Head of caudate nucleus (tissue), 42 donors: ENCODE results near the gene NCOA1.
"Not testable (repeated sequence)": the region's sequence is repeated elsewhere in the genome, so short reads cannot be mapped to it uniquely, and the experiment has no call there.

Experiments used
- DNase-seq, 42 donors: peaks; one replicate each; pipeline versions ENCODE4 v3.0.0 to v3.0.0-alpha.2; 2020 to 2021; ENCODE audit warnings: mixed read lengths in 7 of 42
- intact Hi-C: fragments of 100-400 bp; cut with DNase I; formaldehyde crosslinking; loops from one replicate; pipeline ENCODE4 v1.15.0; 2022

Gene NCOA1

DNA sequence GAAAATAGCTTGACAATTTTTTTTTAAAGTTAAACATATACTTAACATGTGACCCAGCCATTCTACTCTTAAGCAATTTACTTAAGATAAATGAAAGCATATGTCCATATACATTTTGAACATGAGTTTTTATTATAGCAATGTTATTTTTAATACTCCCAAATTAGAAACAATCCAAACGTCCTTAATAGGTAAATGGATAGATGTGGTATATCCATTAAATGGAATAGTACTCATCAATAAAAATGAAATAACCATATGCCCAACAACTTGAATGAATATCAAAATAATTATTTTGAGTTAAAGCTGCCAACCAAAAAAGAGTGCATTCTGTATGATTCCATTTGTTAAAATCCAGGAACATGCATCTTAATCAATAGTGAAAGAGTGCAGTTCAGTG is 29.1 kb downstream of the NCOA1 start:
- intact Hi-C loops = no loop called here
- DNase-seq = no peak

DNA sequence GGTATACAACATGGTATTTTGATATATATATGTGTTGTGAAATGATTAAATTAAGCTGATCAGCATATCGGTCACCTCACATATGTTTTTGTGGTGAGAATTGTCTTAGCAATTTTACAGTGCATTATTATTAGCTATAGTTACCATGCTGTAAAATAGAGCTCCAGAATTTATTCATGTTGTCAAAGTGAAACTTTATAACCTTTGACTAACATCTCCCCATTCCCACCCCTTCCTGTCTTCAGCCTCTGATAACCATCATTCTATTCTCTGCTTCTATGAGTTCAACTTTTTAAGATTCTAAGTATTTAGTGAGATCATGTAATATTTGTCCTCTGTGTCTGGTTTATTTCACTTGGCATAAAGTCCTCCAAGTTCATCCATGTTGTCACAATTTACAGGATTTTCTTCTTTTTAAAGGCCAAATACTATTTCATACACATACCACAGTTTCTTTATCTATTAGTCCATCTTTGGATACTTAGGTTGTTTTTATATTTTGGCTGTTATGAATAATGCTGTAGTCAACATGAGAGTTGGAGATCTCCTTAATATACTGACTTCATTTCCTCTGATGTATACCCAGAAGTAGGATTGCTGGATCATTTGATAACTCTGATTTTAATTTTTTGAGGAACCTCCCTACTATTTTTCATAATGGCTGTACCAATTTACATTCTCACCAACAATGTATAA is 30.3 kb downstream of the NCOA1 start:
- intact Hi-C loops = no loop called here
- DNase-seq = no peak

- intact Hi-C loops = no loop called here
- DNase-seq = no peak
Measured at GRCh38 chr2:24521975-24522639, 31.1 kb downstream of the NCOA1 start.

GRCh38 chr2:24527536-24527935 is 36.5 kb downstream of the NCOA1 start:
- no peak for DNase-seq
- intact Hi-C loops = no loop called here

- DNase-seq = no peak
- intact Hi-C loops = no loop called here
Measured at GRCh38 chr2:24530796-24531195, 39.7 kb downstream of the NCOA1 start.

GRCh38 chr2:24531610-24532009 is 40.6 kb downstream of the NCOA1 start:
- intact Hi-C loops, DNase-seq: not testable (repeated sequence)

- intact Hi-C loops, DNase-seq: not testable (repeated sequence)
Measured at GRCh38 chr2:24532057-24532456, 41.0 kb downstream of the NCOA1 start.

- DNase-seq, intact Hi-C loops: not testable (repeated sequence)
Measured at GRCh38 chr2:24533574-24533973, 42.5 kb downstream of the NCOA1 start.

- DNase-seq = no peak
- intact Hi-C loops = no loop called here
Measured at GRCh38 chr2:24538720-24539119, 47.7 kb downstream of the NCOA1 start.

DNA sequence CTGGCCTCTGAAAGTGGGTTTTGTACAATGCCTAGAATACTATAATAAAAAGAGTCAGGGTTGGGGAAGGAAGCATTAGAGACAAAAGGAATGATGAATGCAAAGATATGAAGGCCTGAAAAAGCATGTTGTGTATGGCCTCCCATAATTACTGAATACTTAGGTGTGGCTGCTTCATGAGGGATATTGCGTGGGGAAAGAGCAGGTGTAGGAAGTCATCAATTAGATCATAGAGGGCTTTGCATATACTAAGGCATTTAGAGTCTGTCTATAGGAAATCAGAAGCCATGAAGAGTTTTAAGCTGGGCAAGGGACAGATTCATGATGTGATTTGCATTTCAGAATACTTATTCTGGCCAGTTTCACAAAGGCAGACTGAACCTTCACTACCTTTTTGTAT is 48.2 kb downstream of the NCOA1 start:
- intact Hi-C loops = no loop called here
- DNase-seq = no peak

DNA sequence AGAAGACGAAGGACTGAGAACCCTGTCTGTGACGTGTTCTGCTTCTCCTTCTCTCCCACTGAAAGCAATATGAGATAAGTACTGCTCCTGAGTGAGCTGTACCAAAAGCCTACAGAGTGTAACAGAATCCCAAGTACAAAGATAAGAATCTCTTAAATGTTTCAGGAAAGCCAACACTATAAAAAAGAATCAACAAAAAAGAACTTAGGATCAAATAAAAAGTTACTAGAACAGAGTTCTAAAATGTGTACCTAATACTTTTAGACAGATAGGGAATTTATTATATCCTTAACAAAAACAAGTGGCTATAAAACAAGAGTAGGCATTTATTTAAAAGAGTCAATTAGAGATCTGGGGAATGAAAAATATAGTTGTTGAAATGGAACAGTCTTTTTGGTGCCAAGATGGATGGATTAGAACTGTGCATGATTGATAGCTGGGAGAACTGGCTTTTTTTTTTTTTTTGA is 49.0 kb downstream of the NCOA1 start:
- intact Hi-C loops = no loop called here
- no peak for DNase-seq

DNA sequence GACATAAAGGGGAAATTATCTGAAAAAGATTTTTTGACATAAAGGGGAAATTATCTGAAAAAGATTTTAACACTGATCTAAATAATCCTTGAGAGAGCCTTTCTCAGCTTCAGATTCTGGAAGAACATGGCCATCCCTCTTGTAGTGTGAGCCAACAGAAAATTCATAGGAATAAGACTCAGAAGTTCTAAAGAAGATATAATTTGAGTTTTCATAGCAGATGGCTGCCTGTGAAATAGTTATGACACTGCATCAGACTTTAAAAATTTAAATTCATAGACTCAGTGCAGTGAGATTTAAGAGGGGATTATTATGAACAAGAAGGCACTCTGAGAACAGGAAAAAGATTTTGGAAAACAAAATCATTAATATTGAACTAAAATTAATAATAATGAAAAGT is 50.6 kb downstream of the NCOA1 start:
- intact Hi-C loops = no loop called here
- no peak for DNase-seq

DNA sequence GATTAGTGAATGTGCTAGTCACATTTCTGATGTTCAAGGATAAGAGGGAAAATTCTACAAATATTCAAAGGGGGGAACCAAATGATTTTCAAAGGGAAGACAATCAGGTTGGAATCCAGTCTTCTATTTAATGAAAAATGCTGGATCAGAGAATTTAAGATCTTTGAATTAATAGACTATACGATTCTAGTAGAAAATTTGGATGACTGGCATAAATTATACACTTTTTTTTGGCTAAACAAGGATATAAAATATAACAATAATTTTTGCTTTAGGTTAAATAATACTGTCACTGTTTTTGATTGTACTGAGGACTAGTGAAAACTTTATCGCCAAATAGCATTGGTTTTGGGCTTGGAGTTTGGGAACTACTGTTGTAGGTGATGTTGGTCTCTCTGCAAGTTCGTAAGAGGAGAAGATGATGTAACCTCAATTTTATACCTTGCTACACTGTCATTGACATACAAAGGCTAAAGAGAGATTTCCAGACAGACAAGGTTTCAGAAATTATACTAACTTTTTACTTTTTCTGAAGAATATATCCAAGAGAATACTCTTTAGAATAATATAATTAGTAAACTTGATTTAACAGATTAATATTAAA is 51.3 kb downstream of the NCOA1 start:
- intact Hi-C loops = no loop called here
- DNase-seq = no peak

DNA sequence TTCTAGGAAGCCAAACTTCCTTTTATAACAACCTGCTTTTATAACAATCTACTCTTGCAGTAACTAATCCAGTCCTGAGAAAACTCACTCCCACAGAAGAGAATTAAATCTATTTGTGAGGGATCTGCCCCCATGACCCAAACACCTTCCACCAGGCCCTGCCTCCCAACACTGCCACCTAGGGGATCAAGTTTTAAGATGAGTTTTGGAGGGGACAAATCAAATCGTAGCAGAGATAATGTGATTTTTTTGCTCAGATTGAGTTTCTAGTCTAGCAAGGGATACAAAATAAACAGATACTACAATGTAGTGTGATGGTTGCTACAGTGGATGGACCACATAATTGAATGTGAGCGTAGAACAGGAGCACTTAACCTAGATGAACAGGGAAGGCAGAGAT is 52.2 kb downstream of the NCOA1 start:
- intact Hi-C loops = no loop called here
- no peak for DNase-seq

DNA sequence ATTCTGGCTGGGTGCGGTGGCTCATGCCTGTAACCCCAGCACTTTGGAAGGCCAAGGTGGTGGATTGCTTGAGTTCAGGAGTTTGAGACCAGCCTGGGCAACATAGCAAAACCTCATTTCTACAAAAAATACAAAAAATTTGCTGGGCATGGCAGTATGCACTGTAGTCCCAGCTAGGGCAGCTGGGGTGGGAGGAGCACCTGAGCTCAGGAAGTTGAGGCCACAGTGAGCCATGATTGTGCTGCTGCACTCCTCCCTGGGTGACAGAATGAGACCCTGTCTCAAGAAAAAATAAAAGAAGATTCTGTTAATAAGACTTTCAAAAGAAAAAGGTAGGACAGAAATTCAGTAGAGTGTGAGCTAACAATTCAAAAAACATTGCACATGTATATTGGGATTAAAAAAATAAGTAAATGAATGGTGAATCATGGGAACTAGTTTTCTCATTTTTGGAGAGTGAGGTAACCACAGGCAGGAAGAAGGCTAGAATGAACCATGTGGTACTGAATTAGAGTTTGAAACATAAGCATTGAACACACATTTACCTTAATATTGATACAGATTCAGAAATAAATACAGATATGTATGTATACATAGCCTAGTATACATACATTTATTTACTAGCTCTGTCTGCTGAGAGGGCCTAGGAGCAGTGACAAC is 53.5 kb downstream of the NCOA1 start:
- no peak for DNase-seq
- intact Hi-C loops = no loop called here

DNA sequence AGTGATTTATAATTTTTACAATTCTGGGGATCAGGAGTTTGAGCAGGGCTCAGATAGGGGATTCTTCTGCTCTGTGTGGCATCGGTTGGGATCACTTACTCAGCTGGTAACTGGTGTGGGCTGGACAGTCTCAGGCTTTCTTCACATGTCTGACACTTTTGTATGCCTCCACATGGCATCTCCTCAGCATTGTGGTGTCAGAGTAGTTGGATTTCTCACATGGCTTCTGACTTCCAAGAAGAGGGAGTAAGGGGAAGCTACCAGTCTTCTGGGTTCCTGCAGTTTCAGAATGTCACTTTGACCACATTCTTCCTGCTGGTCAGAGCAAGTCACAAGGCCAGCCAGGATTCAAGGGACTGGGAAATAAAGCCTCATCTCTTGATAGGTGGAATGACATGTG is 55.6 kb downstream of the NCOA1 start:
- no peak for DNase-seq
- intact Hi-C loops = no loop called here

GRCh38 chr2:24548058-24548457 is 57.0 kb downstream of the NCOA1 start:
- DNase-seq = no peak
- intact Hi-C loops = no loop called here

DNA sequence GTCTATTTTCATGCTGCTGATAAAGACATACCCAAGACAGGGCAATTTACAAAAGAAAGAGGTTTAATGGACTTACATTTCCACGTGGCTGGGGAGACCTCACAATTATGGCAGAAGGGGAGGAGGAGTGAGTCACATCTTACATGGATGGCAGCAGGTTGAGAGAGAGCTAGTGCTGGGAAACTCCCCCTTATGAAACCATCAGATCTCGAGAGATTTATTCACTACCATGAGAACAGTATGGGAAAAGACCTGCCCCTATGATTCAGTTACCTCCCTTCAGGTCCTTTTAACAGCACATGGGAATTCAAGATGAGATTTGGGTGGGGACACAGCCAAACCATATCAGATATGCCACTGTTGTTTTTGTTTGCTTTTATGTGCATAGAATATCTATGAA is 59.2 kb downstream of the NCOA1 start:
- intact Hi-C loops, DNase-seq: not testable (repeated sequence)

GRCh38 chr2:24551016-24551415 is 60.0 kb downstream of the NCOA1 start:
- intact Hi-C loops = no loop called here

GRCh38 chr2:24552836-24553235 is 61.8 kb downstream of the NCOA1 start:
- intact Hi-C loops = no loop called here
- no peak for DNase-seq

More at GRCh38 chr2:24551016-24551415, 60.0 kb downstream of the NCOA1 start:
- no peak for DNase-seq
